HG03439 (cell line): ENCODE data around the gene TICAM2.

Experiments used
- ATAC-seq: cut with Tn5 transposase; IDR thresholded peaks from one replicate; pipeline ENCODE4 v1.9.1; 2021; ENCODE audit warnings: mild to moderate bottlenecking, moderate library complexity; ENCODE audit not compliant: unreplicated experiment

Gene TICAM2

DNA sequence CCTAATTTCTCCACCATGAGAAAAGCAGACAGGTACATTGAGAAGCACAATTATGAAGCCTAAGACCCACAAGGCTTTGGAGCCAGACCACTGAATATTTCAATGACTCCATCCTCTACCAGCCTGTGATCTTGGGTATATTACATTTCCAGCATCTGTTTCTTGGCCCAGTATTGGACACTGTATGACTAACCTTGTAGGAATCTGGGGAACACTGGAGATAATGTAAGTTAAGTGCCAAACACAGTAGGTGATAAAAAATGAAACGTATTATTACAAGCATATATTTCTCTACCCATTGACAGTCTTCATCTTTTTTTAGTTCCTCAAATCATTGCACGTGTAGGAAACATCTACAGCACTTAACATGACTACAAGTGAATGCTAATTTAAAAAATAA lies 29.1 kb downstream of the TICAM2 start:
- no peak for ATAC-seq

DNA sequence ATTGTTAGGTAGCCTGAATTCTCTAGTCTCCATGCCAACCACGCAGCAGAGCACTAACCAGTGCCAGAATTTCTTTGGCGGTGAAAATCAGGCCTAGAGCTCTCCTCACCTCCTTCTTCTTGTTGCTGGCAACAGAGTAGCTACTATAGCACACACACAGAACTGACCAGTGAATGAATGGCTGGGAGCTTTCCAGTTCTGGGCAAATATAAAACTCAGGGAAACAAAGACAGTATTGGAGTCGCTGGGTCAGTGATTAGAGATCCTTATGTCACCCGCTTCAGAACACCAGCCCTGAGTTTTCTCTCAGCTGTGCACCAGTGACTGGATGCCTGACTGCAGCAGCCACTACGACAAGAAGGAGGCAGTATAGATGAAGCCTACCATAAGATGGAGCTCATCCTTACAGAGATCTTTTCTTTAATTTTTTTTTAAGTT lies 30.8 kb downstream of the TICAM2 start:
- no peak for ATAC-seq

DNA sequence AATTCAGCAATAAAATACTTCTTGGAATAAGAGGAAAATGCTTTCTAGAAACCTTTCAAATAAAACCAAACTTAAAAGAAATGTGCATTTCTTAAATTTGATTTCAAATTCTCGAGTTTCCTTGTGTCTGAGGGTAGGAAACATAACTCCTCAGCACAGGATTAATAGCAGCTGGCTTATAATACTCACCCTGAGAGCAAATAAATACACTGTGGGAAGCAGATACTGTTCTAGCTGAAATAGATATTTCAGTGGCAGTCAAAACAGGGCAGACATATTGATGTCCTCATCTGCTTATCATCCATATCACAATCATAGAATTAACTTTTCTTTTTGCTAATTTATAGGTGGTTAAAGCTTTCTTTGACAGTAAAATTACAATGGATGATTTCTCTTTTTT lies 33.6 kb downstream of the TICAM2 start:
- no peak for ATAC-seq

DNA sequence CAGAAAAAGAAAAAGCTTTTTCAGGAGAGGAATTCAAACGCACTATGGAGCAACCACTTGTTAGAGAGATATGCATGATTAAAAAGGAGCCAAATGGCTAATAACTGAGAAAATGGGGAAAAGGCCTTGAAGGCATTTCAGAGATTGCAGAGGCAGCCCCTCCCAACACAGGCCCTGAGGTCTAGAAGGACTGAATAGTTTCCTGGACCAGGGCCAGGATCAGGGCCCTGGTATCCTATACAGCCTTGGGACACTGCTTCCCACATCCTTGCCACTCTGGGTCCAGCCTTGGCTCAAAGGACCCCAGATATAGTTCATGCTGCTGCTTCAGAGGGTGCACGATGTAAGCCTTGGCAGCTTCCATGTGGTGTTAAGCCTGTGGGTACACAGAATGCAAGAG lies 37.0 kb downstream of the TICAM2 start:
- no peak for ATAC-seq

DNA sequence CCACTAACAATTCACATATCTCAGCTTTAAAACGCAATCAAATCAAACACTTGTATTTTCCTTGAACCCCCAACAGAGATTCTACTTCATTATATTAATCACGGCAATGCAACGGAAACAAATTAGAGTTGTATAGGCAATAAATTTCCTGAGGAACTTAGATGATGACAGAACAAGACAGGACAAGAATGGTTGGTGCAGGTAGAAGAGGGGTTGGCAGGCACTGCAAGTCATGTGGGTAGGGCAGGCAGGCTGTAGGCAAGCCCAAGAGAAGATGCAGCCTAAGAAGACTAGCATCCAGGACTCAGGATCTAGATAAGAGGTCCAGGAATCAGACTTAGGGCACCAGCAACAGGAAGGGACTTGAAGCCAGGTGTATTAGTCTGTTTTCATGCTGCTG lies 41.1 kb downstream of the TICAM2 start:
- no peak for ATAC-seq

DNA sequence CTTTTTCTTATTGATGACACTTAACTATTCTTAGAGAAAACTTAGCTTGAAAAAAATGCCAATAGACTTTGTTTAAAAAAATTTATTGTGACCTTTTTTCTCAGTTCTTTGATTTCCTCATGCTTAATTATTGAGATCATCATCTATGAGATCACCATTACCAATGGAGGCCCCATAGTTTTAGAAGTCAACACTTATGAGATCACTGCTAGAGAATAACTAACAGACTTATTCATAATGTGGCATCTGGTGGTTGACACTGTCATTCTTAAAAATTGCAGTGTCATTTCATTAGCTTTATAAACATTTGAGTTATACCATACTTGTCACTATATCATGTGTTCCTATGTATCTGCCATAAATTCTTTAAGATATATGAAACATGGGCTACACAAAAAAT lies 42.8 kb downstream of the TICAM2 start:
- ATAC-seq, result no peak

DNA sequence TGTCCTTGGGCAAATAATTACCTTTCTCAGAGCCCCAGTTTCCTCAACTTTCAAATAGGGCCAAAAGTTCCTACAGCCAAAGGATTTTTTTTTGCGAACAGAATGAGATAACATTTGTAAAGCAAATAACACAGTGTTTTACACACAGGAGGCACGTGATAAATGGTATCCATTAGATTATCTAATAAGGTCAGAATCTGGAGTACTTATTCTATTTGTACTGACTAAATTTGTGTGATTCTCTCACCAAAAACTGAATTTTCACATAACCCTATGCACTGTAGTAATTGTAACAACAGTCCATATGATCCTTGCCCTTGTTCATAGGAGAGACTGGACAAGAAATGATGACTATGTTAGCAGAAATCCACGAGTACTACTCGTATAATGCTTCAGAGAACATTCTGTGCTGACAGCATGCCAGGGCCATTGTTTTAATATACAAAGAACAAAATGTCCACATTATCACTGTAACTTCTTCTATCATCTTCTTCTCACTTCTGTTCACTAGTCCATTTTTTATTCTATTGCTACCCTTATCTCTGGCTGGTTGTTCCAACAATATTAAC lies 43.8 kb downstream of the TICAM2 start:
- no peak for ATAC-seq

DNA sequence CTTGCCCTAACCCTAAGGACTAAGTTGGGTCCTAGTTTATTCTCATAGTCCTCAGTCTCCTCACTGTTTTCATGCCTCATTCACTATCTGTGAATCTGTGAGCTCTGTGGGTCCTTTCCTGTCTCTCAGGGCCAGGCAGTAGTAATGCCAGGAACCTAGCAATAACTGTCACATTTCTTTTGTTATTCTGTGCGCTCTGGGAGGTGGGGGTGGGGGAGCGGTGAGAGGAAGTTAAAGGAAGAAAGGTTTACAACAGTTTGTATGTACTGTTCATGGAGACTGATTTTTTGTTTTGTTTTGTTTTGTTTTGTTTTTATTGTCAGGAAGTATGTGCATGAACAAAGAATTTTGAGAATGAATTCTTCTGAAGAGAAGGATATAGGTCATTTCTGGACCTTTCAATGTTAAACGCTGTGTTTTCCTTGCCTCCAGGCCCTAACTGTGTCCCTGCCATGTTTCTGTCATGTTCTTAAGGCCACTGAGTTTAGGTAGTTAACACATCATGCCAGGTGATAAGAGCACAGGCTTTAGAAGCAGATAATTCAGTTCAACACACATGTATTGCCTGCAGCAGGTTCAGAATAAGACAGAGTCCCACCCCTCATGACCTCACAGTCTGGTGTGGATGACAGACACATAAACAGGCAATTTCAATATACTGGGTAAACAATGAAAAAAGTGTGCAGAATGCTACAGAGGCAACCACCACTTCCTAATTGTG lies 44.5 kb downstream of the TICAM2 start:
- ATAC-seq, result no peak

DNA sequence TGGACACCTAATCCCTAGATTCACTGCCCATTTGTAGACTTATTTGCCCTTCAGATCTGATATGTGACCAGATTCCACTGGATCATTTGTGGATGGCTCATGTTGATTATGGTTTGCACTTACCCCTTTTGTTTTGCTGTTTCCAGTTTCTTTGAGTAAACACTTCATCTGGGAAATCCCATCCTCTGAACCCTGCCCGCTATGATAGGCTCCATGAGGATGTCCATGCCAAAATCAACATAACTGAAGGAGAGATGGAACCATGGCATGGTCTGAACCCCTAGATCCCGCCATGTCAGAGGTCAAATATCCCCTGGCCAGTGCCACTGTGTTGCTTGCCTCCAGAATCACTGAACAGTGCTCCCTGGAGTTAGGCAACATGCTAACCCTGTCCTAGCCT lies 46.0 kb downstream of the TICAM2 start:
- ATAC-seq, result no peak

DNA sequence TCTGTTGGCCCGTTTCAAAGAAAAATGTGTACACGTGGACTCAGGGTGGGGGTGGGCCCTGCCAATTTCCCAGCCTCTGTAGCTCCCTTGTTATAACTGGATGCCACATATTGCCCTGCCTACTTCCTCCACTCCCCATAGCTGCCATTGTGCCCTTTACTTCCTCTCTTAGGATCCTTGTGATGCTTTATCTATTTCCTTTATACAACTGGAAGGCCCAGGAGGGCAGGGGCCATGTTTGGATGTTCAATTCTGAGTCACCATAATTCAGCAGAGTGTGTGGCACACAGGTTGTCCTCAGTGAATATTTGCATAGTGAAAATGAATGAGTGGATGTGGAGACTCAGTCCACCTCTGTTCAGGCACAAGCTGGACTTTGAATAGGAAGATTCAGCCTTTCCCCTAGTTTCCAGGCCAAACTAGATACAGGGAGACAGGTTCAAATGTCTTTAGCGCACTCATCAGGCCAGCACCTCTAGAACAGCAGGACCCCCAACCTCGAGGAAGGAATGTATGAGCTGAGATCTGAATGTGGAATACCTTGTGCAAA lies 47.1 kb downstream of the TICAM2 start:
- no peak for ATAC-seq

DNA sequence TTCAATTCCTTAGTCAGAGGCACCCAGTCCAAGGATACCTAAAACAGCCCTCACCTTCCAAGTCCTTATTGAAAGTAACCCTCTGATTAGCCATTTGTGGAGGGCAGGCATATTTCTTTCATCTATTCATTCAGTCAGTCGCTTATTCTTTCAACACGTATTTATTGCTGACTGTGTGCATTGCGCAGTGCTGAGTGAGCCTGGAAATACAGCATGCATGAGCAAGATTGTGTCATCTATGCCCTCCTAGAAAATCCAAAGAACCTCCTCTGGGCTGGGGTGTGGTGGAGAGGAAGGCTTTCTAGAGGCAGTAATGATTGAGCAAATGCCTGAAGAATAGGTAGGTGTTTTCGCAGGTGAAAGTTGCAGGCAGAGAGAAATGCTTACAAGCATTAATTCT lies 49.2 kb downstream of the TICAM2 start:
- no peak for ATAC-seq

DNA sequence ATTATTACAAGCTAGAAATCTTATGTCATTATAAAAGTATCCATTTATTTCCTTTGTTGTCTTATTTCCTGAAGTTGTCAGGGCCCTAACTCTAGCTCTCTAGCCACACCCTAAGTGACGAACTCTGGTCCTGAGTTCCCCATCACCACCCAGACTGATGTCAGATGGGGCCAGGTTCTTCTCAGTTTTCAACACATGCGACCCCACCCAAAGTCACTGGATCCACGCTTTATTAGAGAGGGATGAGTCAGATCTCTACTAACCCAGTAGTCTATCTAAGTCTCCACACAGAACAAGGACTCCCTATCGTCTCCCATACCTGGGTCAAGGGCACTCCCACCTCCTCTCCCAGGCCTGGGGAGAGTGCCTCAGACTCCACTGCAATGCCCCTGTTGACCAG lies 50.9 kb downstream of the TICAM2 start:
- ATAC-seq, result no peak

DNA sequence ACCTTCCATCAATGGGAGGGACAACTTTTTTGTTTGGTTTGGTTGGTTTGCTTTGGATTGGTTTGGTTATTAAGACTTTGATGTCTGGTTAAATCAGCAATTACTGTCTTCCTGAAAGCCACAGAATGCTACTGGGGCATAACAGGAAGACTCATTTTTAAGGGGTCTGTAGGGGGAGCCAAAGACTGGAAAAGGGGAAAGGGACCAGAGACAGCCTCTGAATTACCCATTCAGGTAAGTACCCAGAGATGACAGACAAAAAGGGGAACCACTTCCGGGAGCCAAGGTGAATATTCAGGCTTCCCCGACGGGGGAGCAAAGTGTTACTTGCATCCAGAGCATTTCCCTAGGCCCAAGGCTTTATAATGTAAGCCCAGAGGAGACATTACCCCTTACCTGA lies 53.1 kb downstream of the TICAM2 start:
- ATAC-seq, result no peak

DNA sequence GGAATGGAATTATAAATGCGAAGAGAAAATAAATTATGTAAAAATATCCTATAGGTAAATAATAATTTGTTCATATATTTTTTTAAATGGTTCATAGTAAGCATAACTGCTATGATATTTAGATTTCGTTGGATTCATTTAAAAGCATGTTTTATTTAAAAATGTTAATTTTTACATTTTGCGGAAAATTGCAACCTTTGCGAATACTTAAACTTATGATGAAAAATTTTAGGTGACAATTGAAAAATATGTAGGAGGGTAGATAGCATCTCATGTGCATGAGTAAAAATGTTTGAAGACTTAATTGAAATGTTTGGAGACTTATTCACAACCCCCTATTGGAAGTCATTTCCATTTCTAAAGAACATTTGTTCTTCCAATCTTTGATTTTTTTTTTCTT lies 53.6 kb downstream of the TICAM2 start:
- ATAC-seq, result no peak

DNA sequence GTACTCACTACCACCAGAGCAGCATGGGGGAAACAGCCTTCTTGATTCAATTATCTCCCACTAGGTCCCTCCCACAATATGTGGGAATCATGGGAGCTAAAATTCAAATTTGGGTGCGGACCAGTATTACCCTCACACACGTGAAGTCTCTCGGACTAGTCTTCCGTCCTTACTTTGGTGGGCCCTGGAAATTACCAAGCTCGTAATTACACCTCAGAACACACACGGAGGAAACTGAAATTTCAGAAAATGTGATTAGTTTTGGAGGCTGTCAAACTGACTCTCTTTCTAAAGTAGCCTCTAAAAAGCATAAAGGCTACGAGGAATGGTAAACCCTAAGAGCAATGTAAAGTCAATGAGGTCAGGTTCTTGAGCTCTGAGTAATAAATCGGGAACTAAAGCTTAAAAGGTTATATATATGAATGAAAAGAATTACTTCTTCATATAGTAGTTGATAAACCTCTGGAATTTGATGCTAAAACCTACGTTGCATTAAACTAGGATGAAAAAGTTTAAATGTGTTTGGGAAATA lies 56.9 kb downstream of the TICAM2 start:
- ATAC-seq, result no peak

DNA sequence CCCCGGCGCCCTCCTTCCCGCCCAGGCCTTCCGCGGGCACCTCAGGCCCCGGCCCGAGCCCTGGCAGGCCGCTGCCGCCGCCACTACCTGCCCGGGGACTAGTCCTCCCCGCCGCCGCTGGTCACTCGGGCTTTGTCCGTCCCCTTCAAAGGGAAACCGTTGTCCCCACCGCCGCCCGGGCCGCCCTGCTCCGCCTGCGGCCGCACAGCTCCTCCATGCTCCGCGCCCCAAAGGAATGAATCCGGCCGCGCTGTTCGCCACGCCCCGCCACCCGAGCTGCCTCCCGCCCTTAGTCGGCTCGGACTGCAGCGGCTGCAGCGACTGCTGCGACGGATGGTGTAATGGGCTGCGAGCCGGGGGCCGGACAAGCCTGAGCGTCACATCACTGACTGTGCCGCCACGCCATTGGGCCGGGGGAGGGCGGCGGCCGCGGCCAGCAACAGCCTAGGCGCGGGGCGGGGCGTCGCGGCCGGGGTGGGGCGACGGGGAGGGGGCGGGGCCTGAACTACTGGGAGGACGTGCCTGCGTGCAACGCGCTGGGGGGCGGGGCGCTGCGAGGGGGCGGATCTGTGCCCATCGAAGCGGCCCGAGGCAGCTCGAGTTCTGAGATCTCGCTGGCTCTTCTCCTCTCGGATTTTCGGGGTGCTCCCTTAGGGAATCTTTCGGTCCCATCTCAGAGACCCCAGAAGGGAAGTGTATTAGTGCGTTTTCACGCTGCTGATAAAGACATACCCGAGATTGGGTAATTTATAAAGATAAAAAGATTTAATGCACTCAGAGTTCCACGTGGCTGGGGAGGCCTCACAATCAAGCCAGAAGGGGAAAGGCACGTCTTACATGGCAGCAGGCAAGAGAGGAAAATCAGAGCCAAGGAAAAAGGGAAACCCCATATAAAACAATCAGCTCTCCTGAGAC lies 57.6 kb downstream of the TICAM2 start, which contains the start of gene FEM1C:
TSS of gene FEM1C (minus strand) at position 340 of the 915 bp plus-strand sequence. CDS start 1,282 bp downstream, outside the sequence.
- ATAC-seq, result peak; percentile 96

DNA sequence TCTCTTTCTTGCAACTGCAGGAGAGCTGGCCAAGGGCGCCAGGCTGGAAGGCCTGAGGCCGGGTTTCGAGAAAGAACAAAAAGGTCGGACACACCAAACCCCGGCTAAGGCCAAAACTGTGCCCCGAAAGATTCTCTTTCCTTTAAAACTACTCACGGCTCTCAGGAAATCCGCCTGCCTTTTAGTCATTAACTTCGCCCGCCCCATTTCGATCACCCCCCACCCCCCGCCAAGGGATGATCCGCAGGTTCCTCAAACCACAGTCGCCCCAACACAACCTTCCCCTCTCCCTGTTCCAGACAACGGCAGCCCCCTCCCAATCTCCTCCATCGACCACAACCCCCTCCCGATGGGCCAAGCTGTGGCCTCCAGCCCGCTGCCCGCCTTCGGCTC lies 58.2 kb downstream of the TICAM2 start:
- ATAC-seq, result no peak

DNA sequence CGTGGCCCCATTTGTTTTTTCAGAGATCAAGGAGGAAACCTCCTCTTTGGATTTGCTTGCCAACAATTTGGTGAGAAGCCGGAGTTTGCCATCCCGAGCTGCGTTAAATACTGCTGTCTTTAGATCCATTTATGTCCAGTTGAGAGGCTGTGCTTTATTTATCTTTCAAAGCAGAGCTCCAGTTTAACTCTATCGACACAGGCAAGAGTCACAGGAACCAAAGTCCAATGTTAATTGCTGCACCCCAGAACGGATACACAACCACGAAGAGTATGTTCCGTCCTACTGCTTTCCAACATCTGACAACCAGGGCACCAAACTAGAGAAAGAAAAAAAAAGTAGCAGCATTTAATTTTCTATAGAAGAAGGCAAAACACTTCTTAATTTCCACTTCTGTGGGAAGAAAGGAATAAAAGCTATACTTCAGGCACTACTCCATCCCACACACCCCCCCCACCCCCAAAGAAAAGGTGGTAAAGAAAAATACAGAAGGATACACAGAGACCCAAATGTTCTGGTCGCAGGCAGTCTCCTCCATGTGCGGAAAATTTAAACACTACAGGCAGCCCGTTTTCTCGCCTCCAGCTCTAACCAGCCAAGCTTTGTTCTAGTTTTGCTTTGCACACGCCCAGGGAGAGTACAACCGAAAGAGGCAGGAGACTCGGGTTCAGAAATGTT lies 58.8 kb downstream of the TICAM2 start:
- peak; percentile 26 for ATAC-seq

DNA sequence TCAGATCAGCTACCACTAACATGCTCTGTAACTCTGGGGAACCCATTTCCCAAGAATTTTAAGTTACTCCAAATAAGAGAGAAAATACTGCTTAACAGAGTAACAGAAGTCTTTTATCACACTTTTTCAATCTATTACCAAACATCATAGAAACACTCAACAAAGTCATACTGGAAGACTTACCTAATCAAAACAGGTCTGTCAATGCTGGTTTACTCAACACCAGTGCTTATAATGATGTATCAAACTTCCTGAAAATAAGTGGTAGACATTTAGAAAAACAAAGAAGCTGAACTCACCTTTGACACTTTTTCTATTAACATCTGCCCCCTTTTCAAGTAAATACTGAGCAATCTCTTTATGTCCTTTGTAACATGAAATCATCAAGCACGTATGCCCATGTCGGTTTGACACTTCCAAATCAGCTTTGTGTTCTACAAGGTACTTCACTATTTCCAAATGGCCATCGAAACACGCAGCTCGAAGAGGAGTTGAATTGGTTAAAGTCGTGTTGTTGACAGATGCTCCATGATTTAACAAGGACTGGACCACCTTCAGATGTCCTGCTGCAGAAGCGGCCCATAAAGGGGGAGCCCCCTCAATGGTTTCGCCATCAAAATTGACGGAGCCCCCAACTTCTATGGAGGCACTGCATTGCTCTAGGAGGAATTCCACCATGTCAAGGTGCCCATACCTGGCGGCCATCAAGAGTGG lies 59.5 kb downstream of the TICAM2 start:
- ATAC-seq, result no peak

DNA sequence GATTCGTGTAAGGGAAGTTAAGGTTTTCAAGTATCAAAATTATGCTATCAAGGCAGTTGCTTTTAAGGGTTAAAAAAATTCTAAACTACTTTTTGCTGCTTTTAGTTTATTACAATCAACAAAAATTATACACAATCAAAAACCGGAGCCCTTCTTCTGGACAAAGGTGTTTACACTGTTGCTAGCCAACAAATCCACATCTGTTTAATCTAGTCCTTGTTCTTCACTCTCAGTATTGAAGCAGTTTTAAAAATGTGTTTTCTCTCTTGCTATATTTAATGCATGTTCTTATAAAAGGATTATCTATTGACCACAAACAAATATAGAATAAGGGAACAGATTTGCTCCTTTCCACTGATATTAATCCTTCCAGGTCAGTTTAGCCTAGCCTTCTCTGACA lies 60.2 kb downstream of the TICAM2 start:
- ATAC-seq, result no peak
